Heart right ventricle (tissue), 16 donors: Measurements from ENCODE around the gene CCNB2. TPM values are rescaled to one million over a fixed set of nuclear protein-coding genes. Genes with fewer than 3 reads are reported as not detected.

Experiments used
- ATAC-seq, 8 donors: fragments of 200-7000 bp; cut with Tn5 transposase; one replicate each; pipeline ENCODE4 v1.9.1; 2020; ENCODE audit warnings: mild to moderate bottlenecking in 8 of 8, moderate library complexity in 8 of 8, moderate number of reproducible peaks in 1 of 8
- DNase-seq, 2 donors: peaks; one replicate each; pipeline ENCODE4 v3.0.0-alpha.2; 2020
- H3K27ac ChIP-seq, 10 donors: fragments of 200-600 bp; sonication (generic) in 2 of 10; one replicate each; pipeline versions ENCODE4 v1.5.0 to v1.8.0; 2020 to 2022; ENCODE audit warnings: mild to moderate bottlenecking in 3 of 10
- H3K27me3 ChIP-seq, 7 donors: fragments of 200-600 bp; one replicate each; pipeline ENCODE4 v1.8.0; 2021 to 2022; ENCODE audit warnings: mild to moderate bottlenecking in 2 of 7
- H3K36me3 ChIP-seq, 9 donors: fragments of 200-600 bp; sonication (generic) in 1 of 9; one replicate each; pipeline versions ENCODE4 v1.5.0 to v1.8.0; 2020 to 2022; ENCODE audit warnings: mild to moderate bottlenecking in 2 of 9
- H3K4me1 ChIP-seq, 9 donors: fragments of 200-600 bp; sonication (generic) in 1 of 9; one replicate each; pipeline versions ENCODE4 v1.5.0 to v1.8.0; 2020 to 2022; ENCODE audit warnings: mild to moderate bottlenecking in 4 of 9
- H3K4me3 ChIP-seq, 10 donors: fragments of 200-600 bp; sonication (generic) in 2 of 10; one replicate each; pipeline versions ENCODE4 v1.5.0 to v1.8.0; 2020 to 2022; ENCODE audit warnings: mild to moderate bottlenecking in 7 of 10, moderate library complexity in 2 of 10
- H3K9me3 ChIP-seq, 11 donors: fragments of 200-600 bp in 10 of 11; sonication (generic) in 2 of 11; one replicate each; pipeline versions ENCODE4 v1.5.0 to v1.8.0; 2013 to 2022; ENCODE audit warnings: mild to moderate bottlenecking in 2 of 11, control low read depth in 1 of 11, moderate library complexity in 1 of 11
- WGBS, 2 donors: extraction: QIAGEN DNeasy Blood & Tissue Kit; methylation state at CpG; one replicate each; pipeline ENCODE4 v1.1.7; 2013; ENCODE audit warnings: inconsistent platforms in 1 of 2; 5-methylcytosine and 5-hydroxymethylcytosine counted together
- intact Hi-C, 10 donors: fragments of 100-400 bp; cut with DNase I; formaldehyde crosslinking; loops; one replicate each; pipeline versions ENCODE4 v1.11.1 to v1.14.2; 2022
- polyA plus RNA-seq, 2 donors: library from polyadenylated mRNA; stranded (reverse); fragments of 200-250 nt; gene quantifications; one replicate each; pipeline ENCODE4 v1.2.3, GENCODE V29; 2013
- total RNA-seq, 10 donors: library from RNA; stranded (reverse); fragmentation: NEBNext Ultra II Directional in 3 of 10; extraction: Animal tissue kit (Norgen Biotek cat#: 25700) in 3 of 10; gene quantifications; one replicate each; pipeline versions ENCODE4 v1.2.1 to v1.2.4, GENCODE V29; 2021 to 2023
- TF ChIP-seq, protein P1 (sequence below), 9 donors: fragments of 200-600 bp; sonication (generic) in 2 of 9; IDR thresholded peaks; one replicate each; pipeline versions ENCODE4 v1.5.0 to v1.8.0; 2021 to 2022; ENCODE audit warnings: antibody characterized with exemption in 9 of 9, mild to moderate bottlenecking in 5 of 9, moderate library complexity in 1 of 9
- donor health status: Arrhythmogenic right ventricular cardiomyopathy.
- donor health status: ischemic (EF 13 %, LVEDD 7.1; RV severe dilation, severe dysfunction).
- donor health status: healthy with polysubstance abuse.
- donor health status: DM: no; HTN: yes; CAD: no.
- donor health status: DM: no; HTN: no; CAD: no.
- donor health status: ischemic (EF 25% LVEDD 6.9; RV normal size, moderate dysfunction).
- donor health status: ischemic (EF 25% LVEDD 5.7; RV mildly dilated, moderate dysfunction).
- donor health status: healthy.
- donor health status: DM: yes; HTN: yes; CAD: no.
- donor health status: Ischemic cardiomyopathy.
- donor health status: ischemic (EF 35%, LVEDD 5.7; RV mildly dilated, moderate dysfunction).
- donor health status: nonischemic (EF 11% LVEDD 7.7; RV severe dilation, severe dysfunction).
- donor health status: DM: yes; HTN: yes; CAD: no.
- donor health status: PGD.
- donor health status: ischemic (EF 29% LVEDD 5.4; RV normal size, mild dysfunction).
- donor health status: nonischemic (EF 23%, LVEDD 6.1; RV moderate dilation, normal function).

CCNB2 gene
- total and polyA plus RNA-seq, 12 donors = 0.16 to 5.9 (median 0.47) TPM; not detected in 2

DNA sequence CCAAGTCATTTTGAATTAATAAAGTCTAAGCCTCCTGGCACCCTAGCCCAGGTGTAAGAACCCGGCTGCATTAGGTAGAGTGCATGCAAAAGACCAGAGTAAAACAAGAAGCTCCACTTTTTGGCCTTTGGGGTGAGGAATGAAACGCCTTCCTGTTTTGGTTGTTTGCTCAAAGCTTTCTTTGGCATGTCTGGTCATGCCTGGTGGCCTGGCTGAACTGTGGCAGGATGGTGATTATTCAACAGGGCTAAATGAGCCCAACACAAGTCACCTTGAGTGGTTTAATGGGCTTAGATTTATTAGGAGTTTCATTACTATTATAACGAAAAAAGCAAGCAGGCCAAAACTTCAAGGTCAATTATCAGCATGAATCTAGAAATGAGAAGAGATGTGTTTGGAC lies 60.8 kb downstream of the CCNB2 start:
- H3K4me3 ChIP-seq = no peak overlapping the region
- H3K27me3 ChIP-seq = no peaks in the 10 kb centered on the region
- DNase-seq (no peak), ATAC-seq (no peak)
- H3K27ac ChIP-seq = no peak overlapping the region
- no peaks in the 10 kb centered on the region for H3K9me3 ChIP-seq
- TF ChIP-seq, protein P1, sequence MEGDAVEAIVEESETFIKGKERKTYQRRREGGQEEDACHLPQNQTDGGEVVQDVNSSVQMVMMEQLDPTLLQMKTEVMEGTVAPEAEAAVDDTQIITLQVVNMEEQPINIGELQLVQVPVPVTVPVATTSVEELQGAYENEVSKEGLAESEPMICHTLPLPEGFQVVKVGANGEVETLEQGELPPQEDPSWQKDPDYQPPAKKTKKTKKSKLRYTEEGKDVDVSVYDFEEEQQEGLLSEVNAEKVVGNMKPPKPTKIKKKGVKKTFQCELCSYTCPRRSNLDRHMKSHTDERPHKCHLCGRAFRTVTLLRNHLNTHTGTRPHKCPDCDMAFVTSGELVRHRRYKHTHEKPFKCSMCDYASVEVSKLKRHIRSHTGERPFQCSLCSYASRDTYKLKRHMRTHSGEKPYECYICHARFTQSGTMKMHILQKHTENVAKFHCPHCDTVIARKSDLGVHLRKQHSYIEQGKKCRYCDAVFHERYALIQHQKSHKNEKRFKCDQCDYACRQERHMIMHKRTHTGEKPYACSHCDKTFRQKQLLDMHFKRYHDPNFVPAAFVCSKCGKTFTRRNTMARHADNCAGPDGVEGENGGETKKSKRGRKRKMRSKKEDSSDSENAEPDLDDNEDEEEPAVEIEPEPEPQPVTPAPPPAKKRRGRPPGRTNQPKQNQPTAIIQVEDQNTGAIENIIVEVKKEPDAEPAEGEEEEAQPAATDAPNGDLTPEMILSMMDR (IDR thresholded peaks at IDR 0.05) = no peak
- intact Hi-C loops = no loop called here
- H3K4me1 ChIP-seq = peaks cover 0 to 26% (median 0%) of the 10 kb centered on the region in 9 donors
- 92 to 93% methylated on average over 3 of the region's 3 CpGs for WGBS, 2 donors
- H3K36me3 ChIP-seq = peaks cover 0 to 83% (median 12%) of the 10 kb centered on the region in 9 donors

DNA sequence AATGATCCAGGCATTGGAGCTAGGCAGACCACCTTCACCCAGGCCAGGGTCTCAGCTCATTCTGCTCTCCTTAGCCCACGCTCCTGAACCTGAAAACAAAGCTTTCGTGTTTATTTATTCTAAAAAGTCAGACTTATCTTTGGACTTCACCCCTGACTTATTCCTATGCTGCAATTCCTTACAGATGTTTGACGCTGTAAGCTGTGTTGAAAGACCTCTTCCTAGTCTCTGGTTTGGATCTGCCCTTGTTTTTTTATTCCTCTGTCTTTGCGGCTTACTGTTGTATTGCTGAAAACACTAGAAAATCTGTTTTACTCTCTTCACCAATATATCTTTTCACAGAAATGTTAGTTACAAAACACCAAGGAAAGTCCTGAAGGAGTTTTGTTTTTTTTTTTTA lies 61.2 kb downstream of the CCNB2 start:
- DNase-seq = no peak
- intact Hi-C loops = no loop called here
- Histone ChIP-seq H3K27me3 (no peaks in the 10 kb centered on the region), H3K36me3 (peaks cover 0 to 83% (median 7%) of the 10 kb centered on the region in 9 donors), H3K9me3 (no peaks in the 10 kb centered on the region), H3K4me1 (peaks cover 0 to 29% (median 0%) of the 10 kb centered on the region in 9 donors), H3K27ac (peak overlapping the region in 1 of 10 donors; percentile 29), H3K4me3 (no peak overlapping the region)
- TF ChIP-seq, protein P1 (IDR thresholded peaks at IDR 0.05) = no peak
- WGBS, 2 donors = 69% methylated on average over 4 of the region's 4 CpGs
- no peak for ATAC-seq

DNA sequence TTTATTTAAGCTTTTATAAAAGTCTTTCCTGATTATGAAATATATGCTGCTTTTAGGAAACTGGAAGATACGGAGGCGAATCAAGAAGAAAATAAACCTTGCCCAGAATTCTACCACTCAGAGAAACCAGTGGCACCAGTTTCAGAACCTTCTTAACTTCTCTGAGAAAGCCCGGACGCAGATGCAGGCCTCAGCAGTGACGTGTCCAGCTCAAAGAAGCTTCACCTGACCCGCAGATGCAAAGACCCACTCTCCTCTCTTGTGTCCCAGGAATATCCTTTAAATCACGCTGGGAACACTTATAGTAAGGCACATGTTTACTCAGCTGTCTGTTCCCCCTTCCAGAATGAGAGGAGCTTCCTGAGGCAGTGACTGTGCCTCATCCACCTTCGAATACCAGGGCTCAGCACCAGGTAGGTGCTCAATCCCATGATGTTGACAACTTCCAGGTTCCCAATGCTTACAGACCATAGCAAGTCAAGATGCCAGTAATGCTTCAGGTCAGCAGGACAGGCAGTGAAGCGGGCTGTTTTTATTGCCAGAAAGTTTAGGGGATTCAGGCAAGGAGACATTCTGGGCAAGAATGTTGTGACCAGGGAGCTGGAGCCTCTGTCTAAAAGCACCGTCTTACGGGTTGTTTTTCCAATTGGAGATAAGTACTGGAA lies 61.8 kb downstream of the CCNB2 start:
- WGBS, 2 donors = 85 to 86% methylated on average over 11 of the region's 11 CpGs
- TF ChIP-seq, protein P1 (IDR thresholded peaks at IDR 0.05) = no peak
- no peak overlapping the region for H3K27ac ChIP-seq
- peaks cover 0 to 29% (median 0%) of the 10 kb centered on the region in 9 donors for H3K4me1 ChIP-seq
- H3K36me3 ChIP-seq = peaks cover 0 to 83% (median 5%) of the 10 kb centered on the region in 9 donors
- intact Hi-C loops = no loop called here
- DNase-seq (no peak), ATAC-seq (no peak)
- no peaks in the 10 kb centered on the region for H3K9me3 ChIP-seq
- no peaks in the 10 kb centered on the region for H3K27me3 ChIP-seq
- no peak overlapping the region for H3K4me3 ChIP-seq

DNA sequence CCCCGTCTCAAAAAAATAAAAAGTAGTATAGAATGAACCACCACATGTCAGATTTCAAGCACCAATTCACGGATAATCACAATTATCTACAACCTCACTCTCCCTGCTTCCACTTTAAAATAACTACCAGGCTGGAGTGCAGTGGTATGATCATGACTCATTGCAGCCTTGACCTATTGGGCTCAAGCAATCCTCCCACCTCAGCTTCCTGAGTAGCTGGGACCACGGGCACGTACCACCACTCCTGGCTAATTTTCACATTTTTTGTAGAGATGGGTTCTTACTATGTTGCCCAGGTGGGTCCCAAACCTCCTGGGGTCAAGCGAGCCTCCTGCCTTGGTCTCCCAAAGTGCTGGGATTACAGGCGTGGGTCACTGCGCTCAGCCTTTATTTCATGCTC lies 63.6 kb downstream of the CCNB2 start:
- intact Hi-C loops = no loop called here
- ATAC-seq (no peak), DNase-seq (no peak)
- Histone ChIP-seq H3K4me1 (peaks cover 0 to 29% (median 0%) of the 10 kb centered on the region in 9 donors), H3K27ac (peak overlapping the region in 1 of 10 donors; percentile 84), H3K27me3 (no peaks in the 10 kb centered on the region), H3K9me3 (peaks cover 0 to 3% (median 0%) of the 10 kb centered on the region in 11 donors), H3K4me3 (no peak overlapping the region), H3K36me3 (peaks cover 0 to 83% (median 2%) of the 10 kb centered on the region in 9 donors)
- WGBS, 2 donors = 86 to 90% methylated on average over 7 of the region's 7 CpGs
- TF ChIP-seq, protein P1 (IDR thresholded peaks at IDR 0.05) = no peak
